H9 (cell line): ENCODE measurements around the gene ATP4A. TPM values are rescaled to one million over a fixed set of nuclear protein-coding genes. Genes with fewer than 3 reads are reported as not detected.
A peak's percentile ranks its signal among the peaks of the same experiment; 100 is the strongest.

Experiments
- DNase-seq: peaks from one replicate; pipeline ENCODE4 v3.0.0-alpha.2; 2017
- H2AFZ ChIP-seq: one replicate; pipeline ENCODE4 v1.6.1; 2013; ENCODE audit warnings: mild to moderate bottlenecking, low read length, control low read depth, moderate library complexity
- H2AK5ac ChIP-seq: 2 replicates; pipeline ENCODE4 v1.6.1; 2013; ENCODE audit warnings: low read length, control low read depth, mixed read lengths; ENCODE audit not compliant: insufficient read length
- H2BK120ac ChIP-seq: one replicate; pipeline ENCODE4 v1.6.1; 2013; ENCODE audit warnings: low read depth, mild to moderate bottlenecking, low read length, control low read depth, inconsistent platforms; ENCODE audit not compliant: poor library complexity, severe bottlenecking
- H2BK12ac ChIP-seq: 2 replicates; pipeline ENCODE4 v1.6.1; 2013; ENCODE audit warnings: low read length, control low read depth, mixed read lengths, low read depth; ENCODE audit not compliant: insufficient read length
- H2BK15ac ChIP-seq: 2 replicates; pipeline ENCODE4 v1.6.1; 2013; ENCODE audit warnings: low read depth, low read length, control low read depth
- H2BK20ac ChIP-seq: one replicate; pipeline ENCODE4 v1.6.1; 2013; ENCODE audit warnings: low read depth, mild to moderate bottlenecking, low read length, control low read depth, inconsistent platforms; ENCODE audit not compliant: poor library complexity, severe bottlenecking
- H2BK5ac ChIP-seq: 2 replicates; pipeline ENCODE4 v1.6.1; 2013; ENCODE audit warnings: low read length, control low read depth, mixed read lengths; ENCODE audit not compliant: insufficient read length
- H3K14ac ChIP-seq: 2 replicates; pipeline ENCODE4 v1.6.1; 2013; ENCODE audit warnings: low read length, control low read depth; ENCODE audit not compliant: insufficient read depth
- H3K18ac ChIP-seq: 2 replicates; pipeline ENCODE4 v1.6.1; 2013; ENCODE audit warnings: low read depth, mild to moderate bottlenecking, mixed read lengths, low read length, control low read depth; ENCODE audit not compliant: insufficient read length
- H3K23ac ChIP-seq: 2 replicates; pipeline ENCODE4 v1.6.1; 2013; ENCODE audit warnings: low read length, control low read depth, mixed read lengths, low read depth; ENCODE audit not compliant: insufficient read length
- H3K23me2 ChIP-seq: 2 replicates; pipeline ENCODE4 v1.6.1; 2013; ENCODE audit warnings: low read depth, mild to moderate bottlenecking, mixed read lengths, low read length, control low read depth; ENCODE audit not compliant: insufficient read length, poor library complexity, severe bottlenecking
- H3K27ac ChIP-seq: 2 replicates; pipeline ENCODE4 v1.5.1; 2013; ENCODE audit warnings: low read length, control low read depth, mixed read lengths, low read depth; ENCODE audit not compliant: insufficient read length
- H3K27me3 ChIP-seq: 2 replicates; pipeline ENCODE4 v1.6.1; 2013; ENCODE audit warnings: low read length, control low read depth, inconsistent platforms; ENCODE audit not compliant: insufficient read depth
- H3K4ac ChIP-seq: 2 replicates; pipeline ENCODE4 v1.6.1; 2013; ENCODE audit warnings: low read depth, mild to moderate bottlenecking, control low read depth, inconsistent platforms, low read length, moderate library complexity
- H3K4me1 ChIP-seq: 2 replicates; pipeline ENCODE4 v1.6.1; 2013; ENCODE audit warnings: low read length, control low read depth, inconsistent platforms; ENCODE audit not compliant: insufficient read depth
- H3K4me2 ChIP-seq: 2 replicates; pipeline ENCODE4 v1.6.1; 2013; ENCODE audit warnings: low read length, control low read depth, mixed read lengths; ENCODE audit not compliant: insufficient read length, insufficient read depth
- H3K56ac ChIP-seq: 2 replicates; pipeline ENCODE4 v1.6.1; 2013; ENCODE audit warnings: low read depth, mild to moderate bottlenecking, mixed read lengths, low read length, control low read depth; ENCODE audit not compliant: insufficient read length
- H3K79me1 ChIP-seq: 2 replicates; pipeline ENCODE4 v1.6.1; 2013; ENCODE audit warnings: low read depth, mild to moderate bottlenecking, moderate library complexity, low read length, control low read depth, inconsistent platforms; ENCODE audit not compliant: insufficient read depth, poor library complexity, severe bottlenecking
- H3K79me2 ChIP-seq: 2 replicates; pipeline ENCODE4 v1.6.1; 2013; ENCODE audit warnings: low read length, control low read depth, inconsistent platforms; ENCODE audit not compliant: insufficient read depth
- H3K9ac ChIP-seq: 2 replicates; pipeline ENCODE4 v1.6.1; 2013; ENCODE audit warnings: low read length, control low read depth, mixed read lengths; ENCODE audit not compliant: insufficient read length; ENCODE audit errors: extremely low read depth
- H3K9me3 ChIP-seq: one replicate; pipeline ENCODE4 v1.6.1; 2013; ENCODE audit warnings: low read depth, low read length, inconsistent platforms; ENCODE audit not compliant: control insufficient read depth
- H3T11ph ChIP-seq: one replicate; pipeline ENCODE4 v1.6.1; 2013; ENCODE audit warnings: mild to moderate bottlenecking, low read length, control low read depth, inconsistent platforms
- H4K20me1 ChIP-seq: one replicate; pipeline ENCODE4 v1.6.1; 2013; ENCODE audit not compliant: control insufficient read depth, insufficient read length, insufficient read depth
- H4K5ac ChIP-seq: 2 replicates; pipeline ENCODE4 v1.6.1; 2013; ENCODE audit warnings: low read depth, mild to moderate bottlenecking, mixed read lengths, low read length, control low read depth; ENCODE audit not compliant: insufficient read length
- H4K8ac ChIP-seq: replicated peaks from 2 replicates; pipeline ENCODE4 v1.6.1; 2013; ENCODE audit warnings: low read length, control low read depth, mixed read lengths, low read depth; ENCODE audit not compliant: insufficient read length
- H4K91ac ChIP-seq: 2 replicates; pipeline ENCODE4 v1.6.1; 2013; ENCODE audit warnings: low read depth, mild to moderate bottlenecking, moderate library complexity, mixed read lengths, low read length, control low read depth; ENCODE audit not compliant: insufficient read length
- H3K27ac Mint-ChIP-seq, 3 experiments: 2 replicates in 2 of 3; 3 replicates in 1 of 3; pipeline ENCODE4 v1.8.0; 2020 to 2021; ENCODE audit warnings: mixed read lengths in 3 of 3, mild to moderate bottlenecking in 1 of 3, moderate library complexity in 1 of 3
- H3K27me3 Mint-ChIP-seq: 2 replicates; pipeline ENCODE4 v1.8.0; 2021; ENCODE audit warnings: low read depth, mild to moderate bottlenecking, moderate library complexity, mixed read lengths
- H3K36me3 Mint-ChIP-seq, 3 experiments: 2 replicates in 2 of 3; 3 replicates in 1 of 3; pipeline ENCODE4 v1.8.0; 2020 to 2021; ENCODE audit warnings: low read depth in 3 of 3, mixed read lengths in 3 of 3; ENCODE audit not compliant: insufficient read depth in 1 of 3
- H3K4me1 Mint-ChIP-seq, 2 experiments: 2 replicates each; pipeline ENCODE4 v1.8.0; 2020; ENCODE audit warnings: mixed read lengths in 2 of 2
- H3K4me3 Mint-ChIP-seq, 2 experiments: 2 replicates in 1 of 2; 3 replicates in 1 of 2; pipeline ENCODE4 v1.8.0; 2020 to 2021; ENCODE audit warnings: mild to moderate bottlenecking in 2 of 2, mixed read lengths in 2 of 2, moderate library complexity in 1 of 2
- H3K9me3 Mint-ChIP-seq, 2 experiments: 2 replicates in 1 of 2; 3 replicates in 1 of 2; pipeline ENCODE4 v1.8.0; 2020; ENCODE audit warnings: mild to moderate bottlenecking in 2 of 2, mixed read lengths in 2 of 2, moderate library complexity in 1 of 2
- WGBS: extraction: QIAGEN DNeasy Blood & Tissue Kit; methylation state at CpG from one replicate; pipeline ENCODE4 v1.1.7; 2013; ENCODE audit warnings: missing lambda C conversion rate, low lambda C conversion rate, mixed read lengths; ENCODE audit not compliant: insufficient read length; ENCODE audit errors: extremely low coverage; 5-methylcytosine and 5-hydroxymethylcytosine counted together
- total RNA-seq: library from RNA; stranded (reverse); gene quantifications from 2 replicates; pipeline ENCODE4 v1.2.1, GENCODE V29; 2021
- TF ChIP-seq, protein P1 (sequence below): fragments of 200-600 bp; sonication (generic); conservative IDR thresholded peaks from 3 replicates; pipeline ENCODE4 v1.8.0; 2021; ENCODE audit warnings: antibody characterized with exemption, mild to moderate bottlenecking

ATP4A gene
- total RNA-seq, 1 experiment from 2014 or later = 0.24 TPM

DNA sequence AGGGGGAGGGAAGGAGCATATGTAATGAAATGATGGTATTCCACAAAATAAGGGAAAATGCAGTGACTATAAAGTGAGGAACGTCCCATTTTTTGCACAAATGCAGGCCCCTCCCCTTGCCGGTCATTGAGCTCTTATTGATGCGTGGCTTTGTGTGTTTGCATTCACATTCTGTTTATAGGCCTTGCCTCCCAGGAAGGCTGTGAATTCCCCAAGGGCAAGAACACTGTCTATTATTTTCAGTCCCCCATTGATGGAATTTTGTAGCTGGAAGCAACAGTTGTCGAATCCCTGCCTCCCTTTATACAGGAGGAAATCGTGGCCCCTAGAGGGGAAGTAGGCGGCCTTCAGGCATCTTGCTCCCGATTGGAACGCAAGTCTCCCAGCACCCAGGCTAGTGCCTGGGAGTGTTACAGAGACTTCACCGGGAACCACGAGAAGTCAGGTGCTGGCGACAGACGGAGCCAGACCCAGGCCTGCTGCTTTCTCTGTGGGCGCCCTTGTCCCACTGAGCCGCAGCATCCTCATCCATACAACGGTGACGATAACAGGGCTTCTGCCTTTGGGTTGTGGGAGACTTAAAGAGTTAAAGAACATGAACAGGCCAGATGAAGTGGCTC, 42.2 kb downstream of the ATP4A start:
- H3K36me3 Mint-ChIP-seq = no peaks in the 10 kb centered on the region
- DNase-seq = peak; percentile 55
- no peak overlapping the region for H3K23ac ChIP-seq
- H3K27ac Mint-ChIP-seq = no peak overlapping the region; a peak in 1 of 7 replicates
- H3K4me3 Mint-ChIP-seq = no peak overlapping the region; a peak in 1 of 5 replicates
- no peaks in the 10 kb centered on the region for H3K79me2 ChIP-seq
- H3K4me1 ChIP-seq = peaks cover 5% of the 10 kb centered on the region; the same call in 1 of the 2 replicates
- no peak overlapping the region for H3K4ac ChIP-seq
- H3K23me2 ChIP-seq = peaks cover 7% of the 10 kb centered on the region
- H3K79me1 ChIP-seq = no peaks in the 10 kb centered on the region
- H3K14ac ChIP-seq = no peak overlapping the region
- H2BK12ac ChIP-seq = no peak overlapping the region
- H3K27me3 ChIP-seq = no peaks in the 10 kb centered on the region; the same call in 1 of the 2 replicates
- H3K4me2 ChIP-seq = no peak overlapping the region
- no peak overlapping the region for H3K27ac ChIP-seq
- H3K56ac ChIP-seq = no peak overlapping the region
- H4K5ac ChIP-seq = no peak overlapping the region
- no peak overlapping the region for H3K18ac ChIP-seq
- WGBS = no CpG with 5 or more reads among the region's 16 CpGs
- H3K27me3 Mint-ChIP-seq = peaks cover 33% of the 10 kb centered on the region
- no peak overlapping the region for H2AK5ac ChIP-seq
- no peak overlapping the region for H3K9ac ChIP-seq
- no peak overlapping the region for H4K8ac ChIP-seq
- H4K91ac ChIP-seq = no peak overlapping the region
- H2BK120ac ChIP-seq = no peak overlapping the region
- no peaks in the 10 kb centered on the region for H3K9me3 ChIP-seq
- H3T11ph ChIP-seq = no peak overlapping the region
- no peaks in the 10 kb centered on the region for H4K20me1 ChIP-seq
- no peak overlapping the region for H2AFZ ChIP-seq
- TF ChIP-seq, protein P1, sequence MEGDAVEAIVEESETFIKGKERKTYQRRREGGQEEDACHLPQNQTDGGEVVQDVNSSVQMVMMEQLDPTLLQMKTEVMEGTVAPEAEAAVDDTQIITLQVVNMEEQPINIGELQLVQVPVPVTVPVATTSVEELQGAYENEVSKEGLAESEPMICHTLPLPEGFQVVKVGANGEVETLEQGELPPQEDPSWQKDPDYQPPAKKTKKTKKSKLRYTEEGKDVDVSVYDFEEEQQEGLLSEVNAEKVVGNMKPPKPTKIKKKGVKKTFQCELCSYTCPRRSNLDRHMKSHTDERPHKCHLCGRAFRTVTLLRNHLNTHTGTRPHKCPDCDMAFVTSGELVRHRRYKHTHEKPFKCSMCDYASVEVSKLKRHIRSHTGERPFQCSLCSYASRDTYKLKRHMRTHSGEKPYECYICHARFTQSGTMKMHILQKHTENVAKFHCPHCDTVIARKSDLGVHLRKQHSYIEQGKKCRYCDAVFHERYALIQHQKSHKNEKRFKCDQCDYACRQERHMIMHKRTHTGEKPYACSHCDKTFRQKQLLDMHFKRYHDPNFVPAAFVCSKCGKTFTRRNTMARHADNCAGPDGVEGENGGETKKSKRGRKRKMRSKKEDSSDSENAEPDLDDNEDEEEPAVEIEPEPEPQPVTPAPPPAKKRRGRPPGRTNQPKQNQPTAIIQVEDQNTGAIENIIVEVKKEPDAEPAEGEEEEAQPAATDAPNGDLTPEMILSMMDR = no peak
- H3K4me1 Mint-ChIP-seq = peaks cover 21 to 46% of the 10 kb centered on the region in 2 experiments
- H3K9me3 Mint-ChIP-seq = no peaks in the 10 kb centered on the region; a peak in 1 of 5 replicates
- no peak overlapping the region for H2BK20ac ChIP-seq
- no peak overlapping the region for H2BK5ac ChIP-seq
- H2BK15ac ChIP-seq = no peak overlapping the region
